H1 (cell line): Measurements from ENCODE around the gene HDAC3. TPM values are rescaled to one million over a fixed set of nuclear protein-coding genes. Genes with fewer than 3 reads are reported as not detected.
A peak's percentile ranks its signal among the peaks of the same experiment; 100 is the strongest.

Experiments
- BACH1 ChIP-seq: IDR thresholded peaks from 2 replicates; pipeline ENCODE4 v1.6.1; 2012; ENCODE audit warnings: low read length, improper control_type of control experiment
- CBX5 ChIP-seq: fragments of 300-800, 300-1000 bp; sonication (generic); IDR thresholded peaks from 2 replicates; pipeline ENCODE4 v1.7.1; 2016; ENCODE audit warnings: antibody characterized with exemption, low read length, low read depth
- FOSL1 ChIP-seq: IDR thresholded peaks from 2 replicates; pipeline ENCODE4 v1.6.1; 2011; ENCODE audit warnings: mild to moderate bottlenecking, low read depth, low read length, moderate library complexity; ENCODE audit not compliant: insufficient read depth
- GTF2F1 ChIP-seq: IDR thresholded peaks from 2 replicates; pipeline ENCODE4 v1.6.1; 2012; ENCODE audit warnings: low read depth, low read length, improper control_type of control experiment, borderline replicate concordance
- JUN ChIP-seq: IDR thresholded peaks from 2 replicates; pipeline ENCODE4 v1.6.1; 2011; ENCODE audit warnings: low read depth, mild to moderate bottlenecking, improper control_type of control experiment, low read length
- KDM1A ChIP-seq: fragments of 200-600, 300-600 bp; sonication (generic); IDR thresholded peaks from 2 replicates; pipeline ENCODE4 v1.7.1; 2016; ENCODE audit warnings: mild to moderate bottlenecking, low read length, borderline replicate concordance
- POLR2A ChIP-seq, 2 experiments: IDR thresholded peaks; 1 replicate in 1 of 2; 2 replicates in 1 of 2; pipeline ENCODE4 v1.6.1; 2011; ENCODE audit warnings: low read depth in 2 of 2, low read length in 2 of 2, mild to moderate bottlenecking in 2 of 2; ENCODE audit errors: control extremely low read depth in 1 of 2
- POU5F1 ChIP-seq: IDR thresholded peaks from 2 replicates; pipeline ENCODE4 v1.6.1; 2011; ENCODE audit warnings: low read depth, mild to moderate bottlenecking, low read length, moderate library complexity
- RAD21 ChIP-seq, 2 experiments: IDR thresholded peaks in 1 of 2; conservative IDR thresholded peaks in 1 of 2; 2 replicates each; pipeline ENCODE4 v1.6.1; 2011; ENCODE audit warnings: low read depth in 2 of 2, low read length in 2 of 2, improper control_type of control experiment in 1 of 2, inconsistent platforms in 1 of 2, mild to moderate bottlenecking in 1 of 2, moderate library complexity in 1 of 2
- RNF2 ChIP-seq: fragments of 200-900, 300-1000 bp; sonication (generic); IDR thresholded peaks from 2 replicates; pipeline ENCODE4 v1.7.1; 2016; ENCODE audit warnings: borderline replicate concordance, low read depth, mild to moderate bottlenecking, antibody characterized with exemption, low read length; ENCODE audit not compliant: poor library complexity, severe bottlenecking; ENCODE audit errors: missing control alignments
- SIX5 ChIP-seq: IDR thresholded peaks from 2 replicates; pipeline ENCODE4 v1.6.1; 2011; ENCODE audit warnings: mild to moderate bottlenecking, low read depth, low read length
- SP4 ChIP-seq: IDR thresholded peaks from 2 replicates; pipeline ENCODE4 v1.6.1; 2012; ENCODE audit warnings: low read length, inconsistent platforms
- TAF7 ChIP-seq: optimal IDR thresholded peaks from 2 replicates; pipeline ENCODE3; 2011; ENCODE audit warnings: low read depth, mild to moderate bottlenecking, inconsistent platforms, low read length, moderate library complexity, borderline replicate concordance
- USF2 ChIP-seq: IDR thresholded peaks from 2 replicates; pipeline ENCODE4 v1.6.1; 2011; ENCODE audit warnings: low read length, improper control_type of control experiment
- polyA plus RNA-seq, 7 experiments: library from polyadenylated mRNA; depleted of rRNA in 3 of 7; stranded (reverse) in 5 of 7; unstranded in 2 of 7; fragments of >200 nt in 5 of 7; fragments of 200-250 nt in 2 of 7; gene quantifications; 1 replicate in 5 of 7; 2 replicates in 1 of 7; 4 replicates in 1 of 7; pipeline versions ENCODE4 v1.2.1 to v1.2.3, GENCODE V29; 2011 to 2013; ENCODE audit warnings: missing spikeins in 2 of 7, mixed read lengths in 2 of 7
- total RNA-seq: library from RNA; stranded (reverse); fragmentation: NEBNext Ultra II Directional; extraction: Animal tissue kit (Norgen Biotek cat#: 25700); gene quantifications from 2 replicates; pipeline ENCODE4 v1.2.1, GENCODE V29; 2021
- TF ChIP-seq, protein P1 (sequence below): IDR thresholded peaks from 2 replicates; pipeline ENCODE4 v1.6.1; 2011; ENCODE audit warnings: low read depth, mild to moderate bottlenecking, low read length; ENCODE audit not compliant: insufficient read depth
- TF ChIP-seq, protein P2 (sequence below): IDR thresholded peaks from 2 replicates; pipeline ENCODE4 v1.6.1; 2012; ENCODE audit warnings: low read length, inconsistent platforms
- TF ChIP-seq, protein P3 (sequence below), 3 experiments: IDR thresholded peaks; 1 replicate in 2 of 3; 2 replicates in 1 of 3; pipeline versions ENCODE4 v1.5.1 to v1.6.1; 2011; ENCODE audit warnings: low read length in 3 of 3, mild to moderate bottlenecking in 3 of 3, inconsistent platforms in 2 of 3, low read depth in 1 of 3, moderate library complexity in 1 of 3; ENCODE audit not compliant: insufficient read depth in 1 of 3; ENCODE audit errors: control extremely low read depth in 1 of 3

The HDAC3 gene
- total and polyA plus RNA-seq, 2 of the 8 experiments (the other 6 are each of a cell fraction or from before 2014, with no cell fraction given): 99.0 to 120 TPM

- TF ChIP-seq USF2 (peak; percentile 64; the same call in 1 of the 2 replicates), KDM1A (peak; percentile 33; the same call in 1 of the 2 replicates), BACH1 (peak; percentile 97), JUN (no peak), SIX5 (peak; percentile 41; the same call in 1 of the 2 replicates), POU5F1 (no peak), CBX5 (no peak), GTF2F1 (no peak; the same call in 1 of the 2 replicates), POLR2A (IDR thresholded peaks at IDR 0.05; ENCODE audit: control extremely low read depth in 1 of 2, low read depth in 2 of 2, low read length in 2 of 2) (peak in 1 of 2 experiments; percentile 74; a peak in 1 of 3 replicates), FOSL1 (no peak), SP4 (no peak), RNF2 (no peak), RAD21 (IDR thresholded peaks at IDR 0.05 in 1 of 2, conservative IDR thresholded peaks at IDR 0.05 in 1 of 2; ENCODE audit: low read depth in 2 of 2, low read length in 2 of 2) (peak; percentile 63 to 74), TAF7 (peak; percentile 79)
- TF ChIP-seq, protein P1, sequence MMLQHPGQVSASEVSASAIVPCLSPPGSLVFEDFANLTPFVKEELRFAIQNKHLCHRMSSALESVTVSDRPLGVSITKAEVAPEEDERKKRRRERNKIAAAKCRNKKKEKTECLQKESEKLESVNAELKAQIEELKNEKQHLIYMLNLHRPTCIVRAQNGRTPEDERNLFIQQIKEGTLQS: peak; percentile 54; the same call in 1 of the 2 replicates
- TF ChIP-seq, protein P2, sequence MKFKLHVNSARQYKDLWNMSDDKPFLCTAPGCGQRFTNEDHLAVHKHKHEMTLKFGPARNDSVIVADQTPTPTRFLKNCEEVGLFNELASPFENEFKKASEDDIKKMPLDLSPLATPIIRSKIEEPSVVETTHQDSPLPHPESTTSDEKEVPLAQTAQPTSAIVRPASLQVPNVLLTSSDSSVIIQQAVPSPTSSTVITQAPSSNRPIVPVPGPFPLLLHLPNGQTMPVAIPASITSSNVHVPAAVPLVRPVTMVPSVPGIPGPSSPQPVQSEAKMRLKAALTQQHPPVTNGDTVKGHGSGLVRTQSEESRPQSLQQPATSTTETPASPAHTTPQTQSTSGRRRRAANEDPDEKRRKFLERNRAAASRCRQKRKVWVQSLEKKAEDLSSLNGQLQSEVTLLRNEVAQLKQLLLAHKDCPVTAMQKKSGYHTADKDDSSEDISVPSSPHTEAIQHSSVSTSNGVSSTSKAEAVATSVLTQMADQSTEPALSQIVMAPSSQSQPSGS: no peak
- TF ChIP-seq, protein P3, sequence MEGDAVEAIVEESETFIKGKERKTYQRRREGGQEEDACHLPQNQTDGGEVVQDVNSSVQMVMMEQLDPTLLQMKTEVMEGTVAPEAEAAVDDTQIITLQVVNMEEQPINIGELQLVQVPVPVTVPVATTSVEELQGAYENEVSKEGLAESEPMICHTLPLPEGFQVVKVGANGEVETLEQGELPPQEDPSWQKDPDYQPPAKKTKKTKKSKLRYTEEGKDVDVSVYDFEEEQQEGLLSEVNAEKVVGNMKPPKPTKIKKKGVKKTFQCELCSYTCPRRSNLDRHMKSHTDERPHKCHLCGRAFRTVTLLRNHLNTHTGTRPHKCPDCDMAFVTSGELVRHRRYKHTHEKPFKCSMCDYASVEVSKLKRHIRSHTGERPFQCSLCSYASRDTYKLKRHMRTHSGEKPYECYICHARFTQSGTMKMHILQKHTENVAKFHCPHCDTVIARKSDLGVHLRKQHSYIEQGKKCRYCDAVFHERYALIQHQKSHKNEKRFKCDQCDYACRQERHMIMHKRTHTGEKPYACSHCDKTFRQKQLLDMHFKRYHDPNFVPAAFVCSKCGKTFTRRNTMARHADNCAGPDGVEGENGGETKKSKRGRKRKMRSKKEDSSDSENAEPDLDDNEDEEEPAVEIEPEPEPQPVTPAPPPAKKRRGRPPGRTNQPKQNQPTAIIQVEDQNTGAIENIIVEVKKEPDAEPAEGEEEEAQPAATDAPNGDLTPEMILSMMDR (IDR thresholded peaks at IDR 0.05; ENCODE audit: control extremely low read depth in 1 of 3, insufficient read depth in 1 of 3, low read depth in 1 of 3, low read length in 3 of 3): peak; percentile 83 to 97 (median 87)
Measured at GRCh38 chr5:141618804-141619554, 17.7 kb downstream of the HDAC3 start, which contains the start of gene DIAPH1 (continued).
